ENCODE results near the gene PDIA4.
"Not testable (repeated sequence)": the region's sequence is repeated elsewhere in the genome, so short reads cannot be mapped to it uniquely, and the experiment has no call there.

The PDIA4 gene

DNA sequence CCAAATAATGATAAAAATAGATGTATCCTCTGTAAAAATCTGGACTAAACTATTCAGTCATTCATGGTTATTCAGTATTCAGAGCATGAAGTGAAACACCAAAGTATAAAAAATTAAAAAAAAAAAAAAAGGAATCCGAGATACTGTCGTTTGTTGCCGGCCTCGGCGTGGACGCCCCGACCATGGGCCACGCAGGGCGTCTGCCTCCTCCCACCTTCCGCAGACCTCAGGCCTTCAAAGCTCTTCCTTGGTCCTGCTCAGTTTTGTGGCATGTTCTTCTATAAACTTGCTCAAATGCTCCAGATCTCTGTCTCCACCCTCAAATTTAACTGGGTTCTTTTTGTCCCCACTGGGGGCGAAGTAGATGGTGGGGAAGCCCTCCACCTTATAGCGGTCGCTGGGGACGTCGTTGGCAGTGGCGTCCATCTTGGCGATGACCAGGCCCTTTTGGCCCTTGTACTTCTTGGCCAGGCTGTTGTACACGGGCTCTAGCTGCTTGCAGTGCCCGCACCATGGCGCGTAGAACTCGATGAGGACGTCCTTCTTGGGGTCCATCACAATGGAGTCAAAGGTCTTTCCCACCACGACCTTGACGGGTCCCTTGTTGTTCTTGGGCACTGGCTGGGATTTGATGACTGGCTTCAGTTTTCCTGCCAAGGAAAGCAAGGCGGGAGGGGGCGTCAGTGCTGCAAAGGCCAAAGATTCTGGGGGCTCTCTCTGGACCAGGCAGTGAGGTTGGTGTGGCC lies 24.6 kb downstream of the PDIA4 start:
- no peak for DNase-seq (ENCODE audit: low read depth in 2 of 2)

GRCh38 chr7:149003018-149003417 lies 25.3 kb downstream of the PDIA4 start:
- DNase-seq (ENCODE audit: low read depth in 2 of 2), result no peak

DNA sequence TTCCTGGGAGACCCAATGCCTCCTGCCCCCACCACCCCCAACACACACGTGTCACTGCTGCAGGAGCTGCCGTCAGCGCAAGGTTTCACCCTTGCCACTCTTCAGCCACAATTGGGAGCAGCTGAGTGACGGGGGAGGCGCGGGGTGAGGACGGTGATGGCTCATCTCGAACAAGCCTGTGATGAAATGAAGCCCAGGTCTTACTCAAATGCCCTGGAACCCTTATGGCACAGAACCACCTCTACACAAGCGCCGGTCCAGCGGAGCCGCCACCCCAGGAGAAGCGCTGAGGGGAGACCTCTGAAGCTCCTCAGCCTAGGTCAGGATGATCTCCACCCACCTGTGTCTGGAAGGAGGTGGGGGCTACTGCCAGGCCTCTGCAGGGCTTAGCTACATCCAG lies 25.7 kb downstream of the PDIA4 start:
- no peak for DNase-seq (ENCODE audit: low read depth in 2 of 2)

GRCh38 chr7:149001427-149002068 lies 26.8 kb downstream of the PDIA4 start:
- DNase-seq (ENCODE audit: low read depth in 2 of 2), result no peak

DNA sequence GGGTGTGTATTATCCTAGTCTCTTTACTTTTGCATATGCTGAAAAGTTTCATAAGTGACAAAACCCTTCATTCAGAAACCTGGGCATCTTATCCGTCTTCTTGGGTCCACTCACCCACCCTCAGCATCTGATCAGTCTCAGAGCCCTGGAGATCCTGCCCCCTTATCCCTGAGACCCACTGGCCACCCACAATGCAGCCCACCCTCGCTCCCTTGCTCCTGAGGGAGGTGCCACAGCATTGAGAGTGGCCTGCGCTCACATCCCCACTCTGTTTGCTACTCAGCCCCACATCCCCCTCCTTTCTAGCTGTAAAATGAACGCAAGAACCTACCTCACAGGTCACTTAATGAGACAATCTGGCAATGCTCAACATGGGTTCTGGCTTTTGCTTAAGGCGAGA lies 27.3 kb downstream of the PDIA4 start:
- DNase-seq (ENCODE audit: low read depth in 2 of 2), result no peak

GRCh38 chr7:148999192-148999591 lies 29.1 kb downstream of the PDIA4 start:
- DNase-seq (ENCODE audit: low read depth in 2 of 2), result no peak

DNA sequence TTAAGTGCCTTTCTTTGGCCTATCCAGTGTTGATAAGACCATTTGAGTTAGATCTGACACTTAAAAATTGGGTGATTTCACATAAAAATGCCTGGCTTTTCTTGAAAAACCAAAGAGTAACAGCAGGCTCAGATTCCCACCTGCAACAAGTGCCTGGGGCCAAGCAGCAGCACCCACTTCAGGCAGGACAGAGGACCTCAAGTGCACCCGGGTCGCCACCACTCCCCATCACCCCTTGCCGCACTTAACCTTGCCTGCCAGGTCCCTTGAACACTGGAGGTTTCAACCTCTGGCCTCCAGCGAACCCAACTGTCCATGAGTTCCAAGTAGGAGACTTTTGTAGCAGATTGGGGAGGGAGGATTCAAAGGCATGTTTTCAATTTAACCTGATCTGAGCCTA lies 30.8 kb downstream of the PDIA4 start:
- no peak for DNase-seq (ENCODE audit: low read depth in 2 of 2)

DNA sequence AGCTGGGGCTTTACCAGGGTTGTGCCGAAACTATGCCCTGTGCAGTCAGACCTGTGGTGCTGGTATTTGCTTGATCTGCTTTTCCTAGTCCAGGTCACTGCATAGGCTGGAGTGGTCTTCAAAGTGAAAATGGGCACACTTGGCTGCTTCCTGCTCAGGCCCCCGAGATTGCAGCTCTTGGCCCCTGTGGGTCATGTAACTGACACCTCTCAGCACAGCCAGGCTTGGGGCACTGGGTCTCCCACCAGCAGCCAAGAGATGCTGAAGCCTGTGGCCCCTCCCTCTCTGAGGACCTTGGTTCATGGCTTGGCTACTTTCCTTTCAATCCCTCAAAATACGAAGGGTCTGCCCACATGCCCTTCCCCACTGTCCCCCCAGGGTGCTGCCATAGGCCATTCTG lies 33.7 kb downstream of the PDIA4 start:
- DNase-seq (ENCODE audit: low read depth in 2 of 2), result no peak

DNA sequence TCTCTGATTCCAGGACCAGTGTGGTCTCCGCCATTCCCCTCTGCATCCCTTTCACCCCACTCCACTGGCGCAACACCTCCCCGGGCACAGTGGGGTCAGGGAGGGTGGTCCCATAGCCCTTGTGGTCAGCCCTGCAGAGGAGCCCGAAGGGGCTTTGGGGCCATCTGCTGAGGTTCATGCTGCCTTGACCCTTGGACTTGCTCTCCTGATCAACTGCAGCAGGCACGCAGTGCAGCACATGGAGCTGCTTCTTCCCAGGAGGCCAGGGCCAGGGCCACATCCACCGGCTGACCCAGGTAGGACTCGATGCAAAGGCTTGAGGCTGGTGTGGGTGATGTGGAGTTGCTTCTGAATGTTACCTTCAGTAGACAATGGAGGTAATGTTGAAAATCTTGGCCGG lies 35.1 kb downstream of the PDIA4 start:
- DNase-seq (ENCODE audit: low read depth in 2 of 2), result no peak

DNA sequence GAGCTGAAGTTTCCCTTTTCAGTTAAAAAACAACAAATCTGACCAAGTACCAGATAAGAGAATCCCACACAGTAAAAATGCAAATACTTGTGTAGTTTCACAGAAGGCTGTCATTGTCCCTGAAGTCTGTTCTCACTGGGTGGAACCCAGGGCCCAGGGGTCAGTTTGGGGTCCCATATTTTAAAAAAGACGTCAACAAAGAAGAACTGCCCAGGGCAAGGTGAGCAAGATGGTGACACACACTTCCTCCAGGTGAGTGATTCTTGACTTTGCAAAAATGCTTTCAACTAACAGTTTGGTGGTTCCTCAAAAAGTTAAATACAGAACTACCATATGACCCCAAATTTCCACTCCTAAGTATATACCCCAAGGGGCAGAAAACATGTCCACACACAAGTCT lies 36.8 kb downstream of the PDIA4 start:
- DNase-seq (ENCODE audit: low read depth in 2 of 2), result no peak

DNA sequence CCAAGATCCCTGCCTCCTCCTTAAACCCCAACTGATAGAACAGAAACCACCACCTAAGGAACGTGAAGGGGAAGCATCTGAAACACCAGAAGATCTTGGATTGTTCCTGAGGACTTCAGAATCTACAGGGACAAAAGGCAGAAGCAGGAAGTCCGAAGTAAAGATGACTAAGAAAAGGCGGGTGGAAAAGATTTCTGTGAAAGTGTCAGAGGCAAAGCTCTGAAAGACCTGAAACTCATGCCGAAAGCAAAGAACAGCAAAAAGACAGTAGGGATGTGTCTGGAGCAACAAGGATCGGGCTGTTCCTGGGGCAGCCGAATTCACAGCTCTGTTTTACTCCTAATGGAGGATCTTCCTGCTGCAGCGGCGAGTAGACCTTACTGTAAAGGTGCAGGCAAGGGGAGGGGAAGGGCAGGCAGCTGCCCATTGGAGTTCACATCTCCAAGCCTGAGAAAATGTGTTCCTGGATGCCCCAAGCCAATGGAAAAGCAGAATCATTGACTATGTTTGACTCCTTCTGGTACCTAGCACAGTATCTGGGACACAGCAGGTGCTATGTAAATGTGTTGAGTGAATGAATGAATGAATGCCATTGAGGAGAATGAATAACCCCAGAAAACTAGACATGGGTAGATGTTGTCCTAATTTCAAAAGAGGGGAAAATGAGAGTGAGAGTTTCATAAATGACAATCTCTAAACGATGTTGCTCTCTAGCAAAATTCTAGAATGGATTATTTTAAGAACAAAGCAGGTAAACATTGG lies 40.4 kb downstream of the PDIA4 start:
- no peak for DNase-seq (ENCODE audit: low read depth in 2 of 2)

- DNase-seq (ENCODE audit: low read depth in 2 of 2), result peak; percentile 46 to 66
Measured at GRCh38 chr7:148987010-148987750, 41.1 kb downstream of the PDIA4 start.

GRCh38 chr7:148986742-148987009 lies 41.6 kb downstream of the PDIA4 start:
- no peak for DNase-seq (ENCODE audit: low read depth in 2 of 2)

- DNase-seq (ENCODE audit: low read depth in 2 of 2), result peak; percentile 65 to 78
Measured at GRCh38 chr7:148983200-148984146, 44.8 kb downstream of the PDIA4 start.

GRCh38 chr7:148982654-148983199 lies 45.6 kb downstream of the PDIA4 start:
- no peak for DNase-seq (ENCODE audit: low read depth in 2 of 2)

GRCh38 chr7:148979827-148980226 lies 48.5 kb downstream of the PDIA4 start:
- DNase-seq (ENCODE audit: low read depth in 2 of 2), result no peak

- not testable (repeated sequence) for DNase-seq (ENCODE audit: low read depth in 2 of 2)
Measured at GRCh38 chr7:148979072-148979471, 49.2 kb downstream of the PDIA4 start.

DNA sequence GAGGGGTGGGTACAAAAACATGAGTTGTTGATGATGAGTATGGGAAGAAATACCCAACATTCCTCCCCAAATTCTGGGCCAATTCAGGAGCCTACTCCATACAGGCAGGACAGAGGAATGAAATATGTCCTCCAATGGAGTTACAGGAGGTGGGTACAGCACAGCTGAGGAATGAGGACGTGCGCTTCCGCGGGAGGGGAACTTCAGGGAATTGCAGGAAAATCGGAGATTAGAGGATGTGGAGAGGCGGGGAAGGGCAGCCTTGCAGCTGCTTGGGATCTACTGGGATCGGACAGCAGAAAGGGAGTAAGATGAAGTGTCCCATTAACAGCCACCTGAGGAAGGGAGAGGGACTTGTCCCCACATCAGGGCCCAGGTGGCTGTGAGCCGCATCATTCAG lies 50.2 kb downstream of the PDIA4 start:
- DNase-seq (ENCODE audit: low read depth in 2 of 2), result no peak

- no peak for DNase-seq (ENCODE audit: low read depth in 2 of 2)
Measured at GRCh38 chr7:148975896-148976295, 52.4 kb downstream of the PDIA4 start.

DNA sequence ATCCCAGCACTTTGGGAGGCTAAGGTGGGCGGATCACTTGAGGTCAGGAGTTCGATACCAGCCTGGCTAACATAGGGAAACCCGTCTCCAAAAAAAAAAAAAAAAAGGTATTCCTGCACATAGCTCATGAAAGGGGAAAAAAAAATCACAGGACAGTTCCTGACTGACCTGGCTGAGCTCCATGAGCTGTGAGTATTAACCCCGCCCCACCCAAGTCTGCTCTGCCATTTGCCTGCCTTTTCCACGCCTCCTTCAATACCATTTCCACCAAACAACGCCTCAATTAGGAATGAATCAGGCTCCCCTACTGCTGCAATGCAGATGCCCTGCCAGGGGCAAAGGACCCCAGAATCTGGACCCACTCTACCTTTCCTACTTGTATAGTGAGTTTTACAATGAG lies 55.0 kb downstream of the PDIA4 start:
- no peak for DNase-seq (ENCODE audit: low read depth in 2 of 2)

GRCh38 chr7:148972375-148972774 lies 55.9 kb downstream of the PDIA4 start:
- DNase-seq (ENCODE audit: low read depth in 2 of 2), result no peak
